ENCODE results near the gene NIPAL1.
"Not testable (repeated sequence)": the region's sequence is repeated elsewhere in the genome, so short reads cannot be mapped to it uniquely, and the experiment has no call there.

NIPAL1 gene

GRCh38 chr4:48010906-48011305, 5.7 kb upstream of the NIPAL1 start:
- H3K79me1 ChIP-seq (ENCODE audit: low read length); H3K27me3 ChIP-seq (ENCODE audit: insufficient read depth, low read length); H3K4me3 ChIP-seq (ENCODE audit: low read depth, low read length); H3K36me3 ChIP-seq (ENCODE audit: control insufficient read depth in 1 of 2, insufficient read depth in 2 of 2, low read length in 2 of 2); H3K4ac ChIP-seq (ENCODE audit: low read depth, low read length); H4K8ac ChIP-seq (ENCODE audit: low read depth, low read length); H4K91ac ChIP-seq (ENCODE audit: low read depth, low read length); H2BK12ac ChIP-seq (ENCODE audit: low read length); H3K14ac ChIP-seq (ENCODE audit: low read length); H2BK120ac ChIP-seq (ENCODE audit: insufficient read depth, low read length, poor library complexity); H2AFZ ChIP-seq (ENCODE audit: insufficient read depth, low read length, poor library complexity); H2BK5ac ChIP-seq (ENCODE audit: low read depth, low read length, poor library complexity); H3K9ac ChIP-seq (ENCODE audit: low read length); H4K12ac ChIP-seq (ENCODE audit: low read depth, low read length); H3K18ac ChIP-seq (ENCODE audit: low read length); H3K79me2 ChIP-seq (ENCODE audit: control insufficient read depth, insufficient read depth, low read length, poor library complexity); DNase-seq; H3K4me2 ChIP-seq (ENCODE audit: low read length); H3K27ac ChIP-seq (ENCODE audit: low read depth, low read length); H3K23ac ChIP-seq (ENCODE audit: low read length); H2AK5ac ChIP-seq (ENCODE audit: low read length); H3K4me1 ChIP-seq (ENCODE audit: control insufficient read depth in 1 of 2, insufficient read depth in 2 of 2, low read length in 2 of 2); H3K9me3 ChIP-seq (ENCODE audit: insufficient read depth, low read depth, low read length): not testable (repeated sequence)
- WGBS (ENCODE audit: extremely low coverage, insufficient coverage, insufficient read length): no CpG with 5 or more reads among the region's 6 CpGs

- Histone ChIP-seq H3K79me1 (ENCODE audit: low read length) (peaks cover 1% of the 10 kb centered on the region), H2AFZ (ENCODE audit: insufficient read depth, low read length, poor library complexity) (no peak overlapping the region), H3K14ac (ENCODE audit: low read length) (no peak overlapping the region), H3K9me3 (ENCODE audit: insufficient read depth, low read depth, low read length) (peaks cover 6% of the 10 kb centered on the region), H3K79me2 (ENCODE audit: control insufficient read depth, insufficient read depth, low read length, poor library complexity) (no peaks in the 10 kb centered on the region), H3K4ac (ENCODE audit: low read depth, low read length) (no peak overlapping the region), H2BK12ac (ENCODE audit: low read length) (no peak overlapping the region), H2BK5ac (ENCODE audit: low read depth, low read length, poor library complexity) (no peak overlapping the region), H3K27ac (ENCODE audit: low read depth, low read length) (no peak overlapping the region), H3K36me3 (ENCODE audit: control insufficient read depth in 1 of 2, insufficient read depth in 2 of 2, low read length in 2 of 2) (peaks cover 0 to 1% of the 10 kb centered on the region in 2 experiments), H3K9ac (ENCODE audit: low read length) (no peak overlapping the region), H3K4me1 (ENCODE audit: control insufficient read depth in 1 of 2, insufficient read depth in 2 of 2, low read length in 2 of 2) (no peaks in the 10 kb centered on the region), H4K12ac (ENCODE audit: low read depth, low read length) (no peak overlapping the region), H4K91ac (ENCODE audit: low read depth, low read length) (no peak overlapping the region), H2BK120ac (ENCODE audit: insufficient read depth, low read length, poor library complexity) (no peak overlapping the region), H3K27me3 (ENCODE audit: insufficient read depth, low read length) (no peaks in the 10 kb centered on the region), H3K4me3 (ENCODE audit: low read depth, low read length) (no peak overlapping the region), H3K18ac (ENCODE audit: low read length) (no peak overlapping the region), H3K23ac (ENCODE audit: low read length) (no peak overlapping the region), H4K8ac (ENCODE audit: low read depth, low read length) (no peak overlapping the region), H2AK5ac (ENCODE audit: low read length) (no peak overlapping the region), H3K4me2 (ENCODE audit: low read length) (no peak overlapping the region)
- no CpG with 5 or more reads among the region's 4 CpGs for WGBS (ENCODE audit: extremely low coverage, insufficient coverage, insufficient read length)
- no peak for DNase-seq
Observed at GRCh38 chr4:48011722-48012121, 4.8 kb upstream of the NIPAL1 start.

- no peak overlapping the region for H4K91ac ChIP-seq (ENCODE audit: low read depth, low read length)
- H3K36me3 ChIP-seq (ENCODE audit: control insufficient read depth in 1 of 2, insufficient read depth in 2 of 2, low read length in 2 of 2): peaks cover 0 to 1% of the 10 kb centered on the region in 2 experiments
- no peak overlapping the region for H3K4ac ChIP-seq (ENCODE audit: low read depth, low read length)
- H3K27ac ChIP-seq (ENCODE audit: low read depth, low read length): no peak overlapping the region
- no peak overlapping the region for H3K9ac ChIP-seq (ENCODE audit: low read length)
- DNase-seq: peak in 1 of 2 donors; percentile 34
- H4K12ac ChIP-seq (ENCODE audit: low read depth, low read length): no peak overlapping the region
- peaks cover 6% of the 10 kb centered on the region for H3K9me3 ChIP-seq (ENCODE audit: insufficient read depth, low read depth, low read length)
- H3K14ac ChIP-seq (ENCODE audit: low read length): no peak overlapping the region
- WGBS (ENCODE audit: extremely low coverage, insufficient coverage, insufficient read length): no CpG with 5 or more reads among the region's 3 CpGs
- peaks cover 5% of the 10 kb centered on the region for H3K79me1 ChIP-seq (ENCODE audit: low read length)
- H3K79me2 ChIP-seq (ENCODE audit: control insufficient read depth, insufficient read depth, low read length, poor library complexity): no peaks in the 10 kb centered on the region
- no peak overlapping the region for H2AFZ ChIP-seq (ENCODE audit: insufficient read depth, low read length, poor library complexity)
- no peak overlapping the region for H3K4me2 ChIP-seq (ENCODE audit: low read length)
- no peaks in the 10 kb centered on the region for H3K4me1 ChIP-seq (ENCODE audit: control insufficient read depth in 1 of 2, insufficient read depth in 2 of 2, low read length in 2 of 2)
- H3K4me3 ChIP-seq (ENCODE audit: low read depth, low read length): no peak overlapping the region
- no peaks in the 10 kb centered on the region for H3K27me3 ChIP-seq (ENCODE audit: insufficient read depth, low read length)
- H2BK120ac ChIP-seq (ENCODE audit: insufficient read depth, low read length, poor library complexity): no peak overlapping the region
- no peak overlapping the region for H2AK5ac ChIP-seq (ENCODE audit: low read length)
- no peak overlapping the region for H4K8ac ChIP-seq (ENCODE audit: low read depth, low read length)
- H2BK5ac ChIP-seq (ENCODE audit: low read depth, low read length, poor library complexity): no peak overlapping the region
- H3K23ac ChIP-seq (ENCODE audit: low read length): no peak overlapping the region
- H2BK12ac ChIP-seq (ENCODE audit: low read length): no peak overlapping the region
- H3K18ac ChIP-seq (ENCODE audit: low read length): no peak overlapping the region
Observed at GRCh38 chr4:48012824-48013223, 3.7 kb upstream of the NIPAL1 start.

- H2AFZ ChIP-seq (ENCODE audit: insufficient read depth, low read length, poor library complexity): no peak overlapping the region
- H3K4ac ChIP-seq (ENCODE audit: low read depth, low read length): no peak overlapping the region
- no CpG with 5 or more reads among the region's 4 CpGs for WGBS (ENCODE audit: extremely low coverage, insufficient coverage, insufficient read length)
Observed at GRCh38 chr4:48015216-48015615, 1.4 kb upstream of the NIPAL1 start.

More at GRCh38 chr4:48015216-48015615, 1.4 kb upstream of the NIPAL1 start:
- Histone ChIP-seq H3K4me3 (ENCODE audit: low read depth, low read length) (no peak overlapping the region), H3K14ac (ENCODE audit: low read length) (no peak overlapping the region), H3K79me1 (ENCODE audit: low read length) (peaks cover 5% of the 10 kb centered on the region), H3K4me2 (ENCODE audit: low read length) (no peak overlapping the region), H4K12ac (ENCODE audit: low read depth, low read length) (no peak overlapping the region), H4K8ac (ENCODE audit: low read depth, low read length) (no peak overlapping the region), H3K27me3 (ENCODE audit: insufficient read depth, low read length) (no peaks in the 10 kb centered on the region), H3K9me3 (ENCODE audit: insufficient read depth, low read depth, low read length) (peaks cover 3% of the 10 kb centered on the region), H3K23ac (ENCODE audit: low read length) (no peak overlapping the region), H3K79me2 (ENCODE audit: control insufficient read depth, insufficient read depth, low read length, poor library complexity) (no peaks in the 10 kb centered on the region), H2AK5ac (ENCODE audit: low read length) (no peak overlapping the region), H3K36me3 (ENCODE audit: control insufficient read depth in 1 of 2, insufficient read depth in 2 of 2, low read length in 2 of 2) (no peaks in the 10 kb centered on the region), H3K4me1 (ENCODE audit: control insufficient read depth in 1 of 2, insufficient read depth in 2 of 2, low read length in 2 of 2) (no peaks in the 10 kb centered on the region), H2BK5ac (ENCODE audit: low read depth, low read length, poor library complexity) (no peak overlapping the region), H3K18ac (ENCODE audit: low read length) (no peak overlapping the region), H3K9ac (ENCODE audit: low read length) (no peak overlapping the region), H2BK12ac (ENCODE audit: low read length) (no peak overlapping the region), H2BK120ac (ENCODE audit: insufficient read depth, low read length, poor library complexity) (no peak overlapping the region), H3K27ac (ENCODE audit: low read depth, low read length) (no peak overlapping the region), H4K91ac (ENCODE audit: low read depth, low read length) (no peak overlapping the region)
- DNase-seq: peak in 1 of 2 donors; percentile 68

Measured in trophoblast cell (in vitro differentiated cells and primary cell).